ENCODE measurements around the gene PURB. TPM values are rescaled to one million over a fixed set of nuclear protein-coding genes. Genes with fewer than 3 reads are reported as not detected.

PURB gene
- polyA plus RNA-seq, 1 donor from 2014 or later: 14.7 TPM

DNA sequence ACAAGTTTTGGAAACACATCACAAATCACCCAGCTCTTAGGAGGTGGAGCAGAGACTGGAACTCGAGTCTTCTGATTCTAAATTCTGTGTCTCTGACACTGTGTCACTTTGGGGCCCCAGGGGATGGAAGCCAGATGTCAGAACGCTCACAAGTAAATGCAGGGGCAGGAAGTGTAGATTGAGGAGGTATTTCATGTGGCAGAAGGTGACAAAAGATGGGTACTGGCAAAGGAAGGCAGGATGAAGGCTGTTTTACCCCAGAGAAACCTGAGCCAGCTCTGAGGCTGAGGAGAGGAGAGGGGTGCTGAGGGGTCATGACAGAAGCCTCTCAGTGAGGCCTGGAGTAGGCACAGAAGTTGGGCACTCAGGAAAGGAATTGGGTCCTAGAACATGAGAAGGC is 6.0 kb upstream of the PURB start:
- Histone ChIP-seq H3F3A (ENCODE audit: insufficient read depth, low read length, poor library complexity, severe bottlenecking) (no peaks in the 10 kb centered on the region), H3K27ac (ENCODE audit: low read length) (no peak overlapping the region), H3K9ac (ENCODE audit: low read length) (no peak overlapping the region), H3K36me3 (ENCODE audit: insufficient read depth, low read length) (no peaks in the 10 kb centered on the region), H3K27me3 (ENCODE audit: insufficient read depth, low read depth, low read length) (no peaks in the 10 kb centered on the region), H4K20me1 (ENCODE audit: insufficient read depth) (no peaks in the 10 kb centered on the region), H3K9me2 (ENCODE audit: insufficient read depth, low read length) (no peaks in the 10 kb centered on the region), H3K4me2 (ENCODE audit: low read length) (no peak overlapping the region), H3K79me2 (replicated peaks; ENCODE audit: insufficient read depth, low read length) (no peaks in the 10 kb centered on the region), H3K9me3 (ENCODE audit: low read length) (no peaks in the 10 kb centered on the region), H3K4me3 (ENCODE audit: low read length) (no peak overlapping the region), H2AFZ (ENCODE audit: low read depth, low read length) (no peak overlapping the region)
- TF ChIP-seq, protein P1, sequence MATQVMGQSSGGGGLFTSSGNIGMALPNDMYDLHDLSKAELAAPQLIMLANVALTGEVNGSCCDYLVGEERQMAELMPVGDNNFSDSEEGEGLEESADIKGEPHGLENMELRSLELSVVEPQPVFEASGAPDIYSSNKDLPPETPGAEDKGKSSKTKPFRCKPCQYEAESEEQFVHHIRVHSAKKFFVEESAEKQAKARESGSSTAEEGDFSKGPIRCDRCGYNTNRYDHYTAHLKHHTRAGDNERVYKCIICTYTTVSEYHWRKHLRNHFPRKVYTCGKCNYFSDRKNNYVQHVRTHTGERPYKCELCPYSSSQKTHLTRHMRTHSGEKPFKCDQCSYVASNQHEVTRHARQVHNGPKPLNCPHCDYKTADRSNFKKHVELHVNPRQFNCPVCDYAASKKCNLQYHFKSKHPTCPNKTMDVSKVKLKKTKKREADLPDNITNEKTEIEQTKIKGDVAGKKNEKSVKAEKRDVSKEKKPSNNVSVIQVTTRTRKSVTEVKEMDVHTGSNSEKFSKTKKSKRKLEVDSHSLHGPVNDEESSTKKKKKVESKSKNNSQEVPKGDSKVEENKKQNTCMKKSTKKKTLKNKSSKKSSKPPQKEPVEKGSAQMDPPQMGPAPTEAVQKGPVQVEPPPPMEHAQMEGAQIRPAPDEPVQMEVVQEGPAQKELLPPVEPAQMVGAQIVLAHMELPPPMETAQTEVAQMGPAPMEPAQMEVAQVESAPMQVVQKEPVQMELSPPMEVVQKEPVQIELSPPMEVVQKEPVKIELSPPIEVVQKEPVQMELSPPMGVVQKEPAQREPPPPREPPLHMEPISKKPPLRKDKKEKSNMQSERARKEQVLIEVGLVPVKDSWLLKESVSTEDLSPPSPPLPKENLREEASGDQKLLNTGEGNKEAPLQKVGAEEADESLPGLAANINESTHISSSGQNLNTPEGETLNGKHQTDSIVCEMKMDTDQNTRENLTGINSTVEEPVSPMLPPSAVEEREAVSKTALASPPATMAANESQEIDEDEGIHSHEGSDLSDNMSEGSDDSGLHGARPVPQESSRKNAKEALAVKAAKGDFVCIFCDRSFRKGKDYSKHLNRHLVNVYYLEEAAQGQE (IDR thresholded peaks at IDR 0.05; ENCODE audit: borderline replicate concordance): no peak
- TF ChIP-seq EP300 (conservative IDR thresholded peaks at IDR 0.05; ENCODE audit: poor library complexity, severe bottlenecking) (no peak), RAD21 (conservative IDR thresholded peaks at IDR 0.05) (no peak), MXI1 (conservative IDR thresholded peaks at IDR 0.05; ENCODE audit: poor library complexity, severe bottlenecking) (no peak), EZH2 (IDR thresholded peaks at IDR 0.05; ENCODE audit: borderline replicate concordance, insufficient read depth, low read length, poor library complexity, severe bottlenecking) (no peak), POLR2AphosphoS5 (IDR thresholded peaks at IDR 0.05) (no peak), TAF1 (IDR thresholded peaks at IDR 0.05; ENCODE audit: low read depth) (no peak), SMC3 (conservative IDR thresholded peaks at IDR 0.05; ENCODE audit: poor library complexity) (no peak)
- TF ChIP-seq, protein P2, sequence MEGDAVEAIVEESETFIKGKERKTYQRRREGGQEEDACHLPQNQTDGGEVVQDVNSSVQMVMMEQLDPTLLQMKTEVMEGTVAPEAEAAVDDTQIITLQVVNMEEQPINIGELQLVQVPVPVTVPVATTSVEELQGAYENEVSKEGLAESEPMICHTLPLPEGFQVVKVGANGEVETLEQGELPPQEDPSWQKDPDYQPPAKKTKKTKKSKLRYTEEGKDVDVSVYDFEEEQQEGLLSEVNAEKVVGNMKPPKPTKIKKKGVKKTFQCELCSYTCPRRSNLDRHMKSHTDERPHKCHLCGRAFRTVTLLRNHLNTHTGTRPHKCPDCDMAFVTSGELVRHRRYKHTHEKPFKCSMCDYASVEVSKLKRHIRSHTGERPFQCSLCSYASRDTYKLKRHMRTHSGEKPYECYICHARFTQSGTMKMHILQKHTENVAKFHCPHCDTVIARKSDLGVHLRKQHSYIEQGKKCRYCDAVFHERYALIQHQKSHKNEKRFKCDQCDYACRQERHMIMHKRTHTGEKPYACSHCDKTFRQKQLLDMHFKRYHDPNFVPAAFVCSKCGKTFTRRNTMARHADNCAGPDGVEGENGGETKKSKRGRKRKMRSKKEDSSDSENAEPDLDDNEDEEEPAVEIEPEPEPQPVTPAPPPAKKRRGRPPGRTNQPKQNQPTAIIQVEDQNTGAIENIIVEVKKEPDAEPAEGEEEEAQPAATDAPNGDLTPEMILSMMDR (IDR thresholded peaks at IDR 0.05; ENCODE audit: poor library complexity, severe bottlenecking): no peak

GRCh38 chr7:44889086-44889781 is 3.9 kb upstream of the PURB start:
- Histone ChIP-seq H3K4me2 (ENCODE audit: low read length) (no peak overlapping the region), H3K9ac (ENCODE audit: low read length) (no peak overlapping the region), H3K79me2 (replicated peaks; ENCODE audit: insufficient read depth, low read length) (peaks cover 3% of the 10 kb centered on the region)

More at GRCh38 chr7:44889086-44889781, 3.9 kb upstream of the PURB start:
- no peaks in the 10 kb centered on the region for H3K9me2 ChIP-seq (ENCODE audit: insufficient read depth, low read length)
- no peak overlapping the region for H3K4me3 ChIP-seq (ENCODE audit: low read length)
- H3F3A ChIP-seq (ENCODE audit: insufficient read depth, low read length, poor library complexity, severe bottlenecking): peaks cover 3% of the 10 kb centered on the region
- H3K9me3 ChIP-seq (ENCODE audit: low read length): no peaks in the 10 kb centered on the region
- H2AFZ ChIP-seq (ENCODE audit: low read depth, low read length): no peak overlapping the region
- no peak overlapping the region for H3K27ac ChIP-seq (ENCODE audit: low read length)
- no peak for TF ChIP-seq SMC3 (conservative IDR thresholded peaks at IDR 0.05; ENCODE audit: poor library complexity)
- no peak for TF ChIP-seq EP300 (conservative IDR thresholded peaks at IDR 0.05; ENCODE audit: poor library complexity, severe bottlenecking)
- no peak for TF ChIP-seq EZH2 (IDR thresholded peaks at IDR 0.05; ENCODE audit: borderline replicate concordance, insufficient read depth, low read length, poor library complexity, severe bottlenecking)
- TF ChIP-seq, protein P1 (IDR thresholded peaks at IDR 0.05; ENCODE audit: borderline replicate concordance): no peak
- no peak for TF ChIP-seq RAD21 (conservative IDR thresholded peaks at IDR 0.05)
- TF ChIP-seq TAF1 (IDR thresholded peaks at IDR 0.05; ENCODE audit: low read depth): no peak
- TF ChIP-seq MXI1 (conservative IDR thresholded peaks at IDR 0.05; ENCODE audit: poor library complexity, severe bottlenecking): no peak
- TF ChIP-seq, protein P2 (IDR thresholded peaks at IDR 0.05; ENCODE audit: poor library complexity, severe bottlenecking): no peak
- TF ChIP-seq POLR2AphosphoS5 (IDR thresholded peaks at IDR 0.05): no peak
- H4K20me1 ChIP-seq (ENCODE audit: insufficient read depth): no peaks in the 10 kb centered on the region
- no peaks in the 10 kb centered on the region for H3K27me3 ChIP-seq (ENCODE audit: insufficient read depth, low read depth, low read length)
- no peaks in the 10 kb centered on the region for H3K36me3 ChIP-seq (ENCODE audit: insufficient read depth, low read length)

Measured in neural cell (in vitro differentiated cells).